GM19468 (cell line): ENCODE measurements around the gene SLX4IP.
"Not testable (repeated sequence)": the region's sequence is repeated elsewhere in the genome, so short reads cannot be mapped to it uniquely, and the experiment has no call there.

ENCODE experiments used
- ATAC-seq: cut with Tn5 transposase; IDR thresholded peaks from one replicate; pipeline ENCODE4 v1.9.1; 2021; ENCODE audit warnings: mild to moderate bottlenecking, moderate library complexity, moderate number of reproducible peaks; ENCODE audit not compliant: unreplicated experiment; ENCODE audit errors: extremely low read depth

The SLX4IP gene

GRCh38 chr20:10617549-10618133 is 182.5 kb downstream of the SLX4IP start:
- ATAC-seq: not testable (repeated sequence)

- no peak for ATAC-seq
Measured at GRCh38 chr20:10618611-10619245, 183.6 kb downstream of the SLX4IP start.

GRCh38 chr20:10619427-10619826 is 184.3 kb downstream of the SLX4IP start:
- ATAC-seq: no peak

GRCh38 chr20:10621149-10621548 is 186.0 kb downstream of the SLX4IP start:
- ATAC-seq: no peak

- no peak for ATAC-seq
Measured at GRCh38 chr20:10622657-10623418, 187.7 kb downstream of the SLX4IP start.

GRCh38 chr20:10625641-10626040 is 190.5 kb downstream of the SLX4IP start:
- no peak for ATAC-seq

- no peak for ATAC-seq
Measured at GRCh38 chr20:10626896-10627295, 191.8 kb downstream of the SLX4IP start.

GRCh38 chr20:10629946-10630650 is 195.0 kb downstream of the SLX4IP start:
- ATAC-seq: no peak

- ATAC-seq: no peak
Measured at GRCh38 chr20:10631126-10631525, 196.0 kb downstream of the SLX4IP start.

- no peak for ATAC-seq
Measured at GRCh38 chr20:10632721-10633509, 197.8 kb downstream of the SLX4IP start.

GRCh38 chr20:10633718-10634117 is 198.6 kb downstream of the SLX4IP start:
- no peak for ATAC-seq

GRCh38 chr20:10634211-10634610 is 199.1 kb downstream of the SLX4IP start:
- no peak for ATAC-seq

GRCh38 chr20:10634683-10635411 is 199.7 kb downstream of the SLX4IP start:
- no peak for ATAC-seq

- ATAC-seq: no peak
Measured at GRCh38 chr20:10635476-10636208, 200.5 kb downstream of the SLX4IP start.

GRCh38 chr20:10636326-10636818 is 201.3 kb downstream of the SLX4IP start:
- no peak for ATAC-seq

- no peak for ATAC-seq
Measured at GRCh38 chr20:10637031-10637559, 202.0 kb downstream of the SLX4IP start.

- no peak for ATAC-seq
Measured at GRCh38 chr20:10637563-10637962, 202.5 kb downstream of the SLX4IP start.

GRCh38 chr20:10639077-10639736 is 204.1 kb downstream of the SLX4IP start:
- no peak for ATAC-seq
